HCT116 (cell line): ENCODE data around the gene DYRK2. TPM values are rescaled to one million over a fixed set of nuclear protein-coding genes. Genes with fewer than 3 reads are reported as not detected.

ENCODE experiments used
- ATAC-seq: fragments of 200-7000 bp; cut with Tn5 transposase; 2 replicates; pipeline ENCODE4 v1.9.1; 2020; ENCODE audit warnings: mild to moderate bottlenecking, moderate library complexity
- BruUV-seq: library from RNA; stranded (reverse); fragments of 400-500 nt; replicated peaks from 2 replicates; lab custom pipeline; 2021; lab: Mats Ljungman, UMichigan
- CTCF ChIA-PET: fragments of 300-600 bp; sonication (Branson Sonifier 250); formaldehyde crosslinking; loops from one replicate; lab custom pipeline; 2021; ENCODE audit warnings: antibody characterized with exemption; lab: Charles Lee
- POLR2A ChIA-PET: fragments of 300-600, 350-600 bp; sonication (Branson Sonifier 250); formaldehyde crosslinking; loops from one replicate; lab custom pipeline; 2021; ENCODE audit warnings: antibody characterized with exemption; lab: Charles Lee
- RAD21 ChIA-PET, 2 experiments: fragments of 300-600 bp; sonication (Branson Sonifier 250); formaldehyde crosslinking; loops; one replicate each; lab custom pipeline; 2023; ENCODE audit warnings: low total read pairs in 2 of 2; ENCODE audit not compliant: uncharacterized antibody in 2 of 2, unreplicated experiment in 2 of 2, low non-redundant PET in 1 of 2; lab: Charles Lee
- DNase-seq: peaks from one replicate; pipeline ENCODE4 v3.0.0-alpha.2; 2010; ENCODE audit warnings: low read depth, low spot score
- H2AFZ ChIP-seq: fragments of 200-600 bp; shearing (Covaris generic), sonication (generic); 2 replicates; pipeline ENCODE4 v1.6.1; 2017; ENCODE audit warnings: low read depth, mixed run types, mixed read lengths, antibody characterized with exemption, low read length; ENCODE audit not compliant: poor library complexity, severe bottlenecking
- H3K27ac ChIP-seq: 2 replicates; pipeline ENCODE4 v1.5.1; 2012; ENCODE audit warnings: low read depth, low read length
- H3K27me3 ChIP-seq: fragments of 200-600 bp; sonication (generic); 2 replicates; pipeline ENCODE4 v1.6.1; 2016; ENCODE audit warnings: mixed run types, low read length, mixed read lengths; ENCODE audit not compliant: insufficient read depth
- H3K36me3 ChIP-seq, 2 experiments: fragments of 200-500 bp in 1 of 2; fragments of 200-600 bp in 1 of 2; sonication (Bioruptor generic) in 1 of 2; sonication (generic) in 1 of 2; 2 replicates each; pipeline versions ENCODE4 v1.5.1 to v1.6.1; 2014 to 2016; ENCODE audit warnings: low read length in 2 of 2, inconsistent platforms in 1 of 2, mixed read lengths in 1 of 2, mixed run types in 1 of 2; ENCODE audit not compliant: insufficient read depth in 2 of 2, control insufficient read depth in 1 of 2
- H3K4me1 ChIP-seq, 2 experiments: fragments of 200-600 bp in 1 of 2; sonication (generic) in 1 of 2; 2 replicates each; pipeline versions ENCODE4 v1.5.1 to v1.6.1; 2012 to 2017; ENCODE audit warnings: low read length in 2 of 2, inconsistent platforms in 1 of 2, mild to moderate bottlenecking in 1 of 2, mixed read lengths in 1 of 2, mixed run types in 1 of 2, moderate library complexity in 1 of 2; ENCODE audit not compliant: insufficient read depth in 2 of 2, control insufficient read depth in 1 of 2
- H3K4me2 ChIP-seq: fragments of 200-600 bp; sonication (generic); 2 replicates; pipeline ENCODE4 v1.6.1; 2017; ENCODE audit warnings: mixed run types, low read length, mixed read lengths
- H3K4me3 ChIP-seq, 2 experiments: fragments of 200-600 bp in 1 of 2; sonication (generic) in 1 of 2; replicated peaks in 1 of 2; 2 replicates each; pipeline ENCODE4 v1.5.1; 2011 to 2016; ENCODE audit warnings: low read length in 2 of 2, control low read depth in 1 of 2, low read depth in 1 of 2, mild to moderate bottlenecking in 1 of 2, mixed read lengths in 1 of 2, mixed run types in 1 of 2
- H3K79me2 ChIP-seq: fragments of 200-600 bp; sonication (generic); 2 replicates; pipeline ENCODE4 v1.6.1; 2017; ENCODE audit warnings: mild to moderate bottlenecking, mixed run types, low read length, moderate library complexity, mixed read lengths; ENCODE audit not compliant: insufficient read depth
- H3K9ac ChIP-seq: fragments of 200-600 bp; sonication (generic); 2 replicates; pipeline ENCODE4 v1.6.1; 2016; ENCODE audit warnings: low read length, mixed read lengths
- H3K9me2 ChIP-seq: fragments of 200-600 bp; sonication (generic), shearing (Covaris generic); 2 replicates; pipeline ENCODE4 v1.6.1; 2017; ENCODE audit warnings: mixed run types, mild to moderate bottlenecking, moderate library complexity; ENCODE audit not compliant: insufficient read depth
- H3K9me3 ChIP-seq, 2 experiments: fragments of 200-500 bp in 1 of 2; fragments of 200-600 bp in 1 of 2; sonication (Bioruptor generic) in 1 of 2; sonication (generic) in 1 of 2; 2 replicates each; pipeline ENCODE4 v1.6.1; 2014 to 2017; ENCODE audit warnings: low read length in 2 of 2, mixed read lengths in 2 of 2, inconsistent platforms in 1 of 2, low read depth in 1 of 2, mild to moderate bottlenecking in 1 of 2, mixed run types in 1 of 2, moderate library complexity in 1 of 2; ENCODE audit not compliant: control insufficient read depth in 1 of 2, insufficient read depth in 1 of 2
- H4K20me1 ChIP-seq: fragments of 200-600 bp; sonication (generic), shearing (Covaris generic); 2 replicates; pipeline ENCODE4 v1.6.1; 2017; ENCODE audit warnings: mixed run types, mild to moderate bottlenecking, moderate library complexity; ENCODE audit not compliant: insufficient read depth
- CEBPB ChIP-seq: IDR thresholded peaks from 2 replicates; pipeline ENCODE4 v1.6.1; 2012; ENCODE audit warnings: low read depth
- EGR1 ChIP-seq: IDR thresholded peaks from 2 replicates; pipeline ENCODE4 v1.6.1; 2012; ENCODE audit warnings: low read depth
- ELF1 ChIP-seq: IDR thresholded peaks from 2 replicates; pipeline ENCODE4 v1.6.1; 2012; ENCODE audit warnings: low read depth, borderline replicate concordance
- EZH2 ChIP-seq: fragments of 200-600 bp; sonication (generic); IDR thresholded peaks from 2 replicates; pipeline ENCODE4 v1.6.1; 2017; ENCODE audit warnings: antibody characterized with exemption, mixed run types
- JUND ChIP-seq: IDR thresholded peaks from 2 replicates; pipeline ENCODE4 v1.6.1; 2012
- POLR2A ChIP-seq: IDR thresholded peaks from 2 replicates; pipeline ENCODE4 v1.7.0; 2011; ENCODE audit warnings: borderline replicate concordance; ENCODE audit not compliant: insufficient read depth, insufficient read length; ENCODE audit errors: extremely low read depth
- RAD21 ChIP-seq: IDR thresholded peaks from 2 replicates; pipeline ENCODE4 v1.6.1; 2012; ENCODE audit warnings: low read depth, mild to moderate bottlenecking
- SIN3A ChIP-seq: IDR thresholded peaks from 2 replicates; pipeline ENCODE4 v1.6.1; 2012; ENCODE audit warnings: low read depth
- SRF ChIP-seq: IDR thresholded peaks from 2 replicates; pipeline ENCODE4 v1.6.1; 2012; ENCODE audit warnings: low read depth
- TCF7L2 ChIP-seq: IDR thresholded peaks from 2 replicates; pipeline ENCODE4 v1.7.0; 2011; ENCODE audit warnings: borderline replicate concordance, inconsistent platforms; ENCODE audit not compliant: insufficient read depth, insufficient read length; ENCODE audit errors: extremely low read depth
- YY1 ChIP-seq: IDR thresholded peaks from 2 replicates; pipeline ENCODE4 v1.6.1; 2011; ENCODE audit warnings: low read length, low read depth, moderate library complexity, mild to moderate bottlenecking; ENCODE audit not compliant: insufficient replicate concordance; ENCODE audit errors: extremely low read depth
- ZFX ChIP-seq: fragments of 450-650 bp; IDR thresholded peaks from 2 replicates; pipeline ENCODE4 v1.6.1; 2017
- ZNF274 ChIP-seq: fragments of 200-500 bp; sonication (Bioruptor generic); IDR thresholded peaks from 2 replicates; pipeline ENCODE4 v1.6.1; 2014; ENCODE audit warnings: mild to moderate bottlenecking, low read depth, low read length, inconsistent platforms
- intact Hi-C: fragments of 100-400 bp; cut with micrococcal nuclease; formaldehyde crosslinking; loops from 2 replicates; pipeline ENCODE4 v1.10.0; 2022
- total RNA-seq: library from RNA; stranded (reverse); gene quantifications from one replicate; pipeline ENCODE4 v1.2.1, GENCODE V29; 2021; ENCODE audit not compliant: unreplicated experiment
- TF ChIP-seq, protein P1 (sequence below): IDR thresholded peaks from 2 replicates; pipeline ENCODE4 v1.6.1; 2012
- TF ChIP-seq, protein P2 (sequence below), 3 experiments: fragments of 200-600 bp in 1 of 3; sonication (generic) in 1 of 3; IDR thresholded peaks in 2 of 3; conservative IDR thresholded peaks in 1 of 3; 2 replicates each; pipeline ENCODE4 v1.5.1; 2012 to 2017; ENCODE audit warnings: low read depth in 2 of 3, low read length in 2 of 3, antibody characterized with exemption in 1 of 3, borderline replicate concordance in 1 of 3, control low read depth in 1 of 3, mild to moderate bottlenecking in 1 of 3, mixed read lengths in 1 of 3, mixed run types in 1 of 3, moderate library complexity in 1 of 3; ENCODE audit not compliant: insufficient read depth in 1 of 3
- TF ChIP-seq, protein P3 (sequence below): IDR thresholded peaks from 2 replicates; pipeline ENCODE4 v1.6.1; 2012
- TF ChIP-seq, protein P4 (sequence below): IDR thresholded peaks from 2 replicates; pipeline ENCODE4 v1.6.1; 2011; ENCODE audit warnings: mild to moderate bottlenecking, low read length, moderate library complexity; ENCODE audit not compliant: insufficient replicate concordance; ENCODE audit errors: extremely low read depth

The DYRK2 gene
- total RNA-seq, 1 experiment from 2014 or later, result 28.7 TPM

DNA sequence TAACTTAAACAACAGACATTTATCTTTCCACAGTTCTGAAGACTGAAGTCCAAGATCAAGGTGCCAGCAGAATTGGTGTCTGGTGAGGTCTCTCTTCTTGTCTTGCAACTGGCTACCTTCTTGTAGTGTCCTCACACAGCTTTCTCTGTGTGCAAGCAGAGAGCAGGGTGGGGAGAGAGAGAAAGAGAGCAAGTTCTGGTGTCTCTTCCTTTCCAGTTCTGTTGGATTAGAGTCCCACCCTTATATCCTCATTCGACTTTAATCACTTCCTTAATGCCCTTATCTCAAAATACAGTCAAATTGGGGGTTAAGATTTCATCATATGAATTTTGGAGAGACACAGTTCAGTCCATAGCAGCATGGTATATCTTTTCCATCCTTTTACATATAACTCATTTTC is 40.8 kb downstream of the DYRK2 start:
- H3K9ac ChIP-seq, result no peak overlapping the region
- no peak overlapping the region for H3K4me3 ChIP-seq
- intact Hi-C loops, result no loop called here
- no peak overlapping the region for H3K27ac ChIP-seq
- POLR2A ChIA-PET, result no interaction called here
- H3K4me2 ChIP-seq, result no peak overlapping the region
- no peak for DNase-seq
- no peak for TF ChIP-seq RAD21
- no peaks in the 10 kb centered on the region for H3K79me2 ChIP-seq
- no peak for ATAC-seq
- H3K27me3 ChIP-seq, result no peaks in the 10 kb centered on the region
- no TSS peak for BruUV-seq
- CTCF ChIA-PET, result no interaction called here
- H3K9me2 ChIP-seq, result no peaks in the 10 kb centered on the region
- RAD21 ChIA-PET, result no interaction called here
- H3K36me3 ChIP-seq, result no peaks in the 10 kb centered on the region
- H3K4me1 ChIP-seq, result no peaks in the 10 kb centered on the region
- H2AFZ ChIP-seq, result no peak overlapping the region
- H4K20me1 ChIP-seq, result 0 out of 2 replicates have a peak, but pooled peaks cover 3% of the 10 kb centered on the region
- H3K9me3 ChIP-seq, result no peaks in the 10 kb centered on the region

DNA sequence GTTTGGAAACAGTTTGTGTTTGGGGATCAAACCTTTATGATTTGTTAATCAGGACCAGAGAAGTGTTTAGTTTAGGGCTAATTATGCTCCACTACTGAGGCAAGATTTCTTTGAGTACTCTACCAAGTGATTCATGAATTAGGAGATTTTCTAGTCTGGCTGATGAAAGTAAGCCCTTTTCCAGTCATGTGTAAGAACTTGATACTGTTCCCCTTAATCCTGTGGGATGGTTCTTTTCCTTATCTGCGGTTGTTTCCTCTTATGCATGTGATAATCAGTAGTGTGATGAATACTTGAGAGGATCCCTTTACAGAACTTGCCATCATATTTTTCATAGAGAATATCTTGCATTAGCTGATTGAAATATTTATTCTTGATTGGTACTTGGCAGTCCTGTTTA is 42.1 kb downstream of the DYRK2 start:
- Histone ChIP-seq H3K27ac (no peak overlapping the region), H3K4me2 (no peak overlapping the region), H3K36me3 (no peaks in the 10 kb centered on the region), H4K20me1 (no peaks in the 10 kb centered on the region), H3K79me2 (no peaks in the 10 kb centered on the region), H2AFZ (no peak overlapping the region), H3K4me1 (no peaks in the 10 kb centered on the region), H3K9me3 (no peaks in the 10 kb centered on the region), H3K27me3 (no peaks in the 10 kb centered on the region), H3K9me2 (no peaks in the 10 kb centered on the region), H3K4me3 (no peak overlapping the region), H3K9ac (no peak overlapping the region)
- DNase-seq (no peak), ATAC-seq (no peak)
- ChIA-PET POLR2A (no interaction called here), CTCF (no interaction called here), RAD21 (no interaction called here)
- TF ChIP-seq TCF7L2, result no peak
- TF ChIP-seq EGR1, result no peak
- TF ChIP-seq, protein P1, sequence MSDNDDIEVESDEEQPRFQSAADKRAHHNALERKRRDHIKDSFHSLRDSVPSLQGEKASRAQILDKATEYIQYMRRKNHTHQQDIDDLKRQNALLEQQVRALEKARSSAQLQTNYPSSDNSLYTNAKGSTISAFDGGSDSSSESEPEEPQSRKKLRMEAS, result no peak
- TF ChIP-seq ELF1, result no peak
- no peak for TF ChIP-seq CEBPB
- TF ChIP-seq JUND, result no peak
- no peak for TF ChIP-seq SRF
- TF ChIP-seq, protein P2, sequence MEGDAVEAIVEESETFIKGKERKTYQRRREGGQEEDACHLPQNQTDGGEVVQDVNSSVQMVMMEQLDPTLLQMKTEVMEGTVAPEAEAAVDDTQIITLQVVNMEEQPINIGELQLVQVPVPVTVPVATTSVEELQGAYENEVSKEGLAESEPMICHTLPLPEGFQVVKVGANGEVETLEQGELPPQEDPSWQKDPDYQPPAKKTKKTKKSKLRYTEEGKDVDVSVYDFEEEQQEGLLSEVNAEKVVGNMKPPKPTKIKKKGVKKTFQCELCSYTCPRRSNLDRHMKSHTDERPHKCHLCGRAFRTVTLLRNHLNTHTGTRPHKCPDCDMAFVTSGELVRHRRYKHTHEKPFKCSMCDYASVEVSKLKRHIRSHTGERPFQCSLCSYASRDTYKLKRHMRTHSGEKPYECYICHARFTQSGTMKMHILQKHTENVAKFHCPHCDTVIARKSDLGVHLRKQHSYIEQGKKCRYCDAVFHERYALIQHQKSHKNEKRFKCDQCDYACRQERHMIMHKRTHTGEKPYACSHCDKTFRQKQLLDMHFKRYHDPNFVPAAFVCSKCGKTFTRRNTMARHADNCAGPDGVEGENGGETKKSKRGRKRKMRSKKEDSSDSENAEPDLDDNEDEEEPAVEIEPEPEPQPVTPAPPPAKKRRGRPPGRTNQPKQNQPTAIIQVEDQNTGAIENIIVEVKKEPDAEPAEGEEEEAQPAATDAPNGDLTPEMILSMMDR (IDR thresholded peaks at IDR 0.05 in 2 of 3, conservative IDR thresholded peaks at IDR 0.05 in 1 of 3; ENCODE audit: borderline replicate concordance in 1 of 3, insufficient read depth in 1 of 3, low read depth in 2 of 3, low read length in 2 of 3), result no peak
- TF ChIP-seq, protein P3, sequence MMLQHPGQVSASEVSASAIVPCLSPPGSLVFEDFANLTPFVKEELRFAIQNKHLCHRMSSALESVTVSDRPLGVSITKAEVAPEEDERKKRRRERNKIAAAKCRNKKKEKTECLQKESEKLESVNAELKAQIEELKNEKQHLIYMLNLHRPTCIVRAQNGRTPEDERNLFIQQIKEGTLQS, result no peak
- no peak for TF ChIP-seq SIN3A
- TF ChIP-seq EZH2, result no peak
- no peak for TF ChIP-seq POLR2A
- no peak for TF ChIP-seq ZFX
- TF ChIP-seq, protein P4, sequence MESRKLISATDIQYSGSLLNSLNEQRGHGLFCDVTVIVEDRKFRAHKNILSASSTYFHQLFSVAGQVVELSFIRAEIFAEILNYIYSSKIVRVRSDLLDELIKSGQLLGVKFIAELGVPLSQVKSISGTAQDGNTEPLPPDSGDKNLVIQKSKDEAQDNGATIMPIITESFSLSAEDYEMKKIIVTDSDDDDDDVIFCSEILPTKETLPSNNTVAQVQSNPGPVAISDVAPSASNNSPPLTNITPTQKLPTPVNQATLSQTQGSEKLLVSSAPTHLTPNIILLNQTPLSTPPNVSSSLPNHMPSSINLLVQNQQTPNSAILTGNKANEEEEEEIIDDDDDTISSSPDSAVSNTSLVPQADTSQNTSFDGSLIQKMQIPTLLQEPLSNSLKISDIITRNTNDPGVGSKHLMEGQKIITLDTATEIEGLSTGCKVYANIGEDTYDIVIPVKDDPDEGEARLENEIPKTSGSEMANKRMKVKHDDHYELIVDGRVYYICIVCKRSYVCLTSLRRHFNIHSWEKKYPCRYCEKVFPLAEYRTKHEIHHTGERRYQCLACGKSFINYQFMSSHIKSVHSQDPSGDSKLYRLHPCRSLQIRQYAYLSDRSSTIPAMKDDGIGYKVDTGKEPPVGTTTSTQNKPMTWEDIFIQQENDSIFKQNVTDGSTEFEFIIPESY, result no peak
- TF ChIP-seq RAD21, result no peak
- no peak for TF ChIP-seq ZNF274
- no peak for TF ChIP-seq YY1
- BruUV-seq, result no TSS peak
- intact Hi-C loops, result no loop called here
